GM18502 (cell line): ENCODE measurements around the gene PAXIP1.
"Not testable (repeated sequence)": the region's sequence is repeated elsewhere in the genome, so short reads cannot be mapped to it uniquely, and the experiment has no call there.

ENCODE experiments used
- ATAC-seq: cut with Tn5 transposase; IDR thresholded peaks from one replicate; pipeline ENCODE4 v1.9.1; 2021; ENCODE audit warnings: mild to moderate bottlenecking; ENCODE audit not compliant: unreplicated experiment, poor library complexity

Gene PAXIP1, protein sequence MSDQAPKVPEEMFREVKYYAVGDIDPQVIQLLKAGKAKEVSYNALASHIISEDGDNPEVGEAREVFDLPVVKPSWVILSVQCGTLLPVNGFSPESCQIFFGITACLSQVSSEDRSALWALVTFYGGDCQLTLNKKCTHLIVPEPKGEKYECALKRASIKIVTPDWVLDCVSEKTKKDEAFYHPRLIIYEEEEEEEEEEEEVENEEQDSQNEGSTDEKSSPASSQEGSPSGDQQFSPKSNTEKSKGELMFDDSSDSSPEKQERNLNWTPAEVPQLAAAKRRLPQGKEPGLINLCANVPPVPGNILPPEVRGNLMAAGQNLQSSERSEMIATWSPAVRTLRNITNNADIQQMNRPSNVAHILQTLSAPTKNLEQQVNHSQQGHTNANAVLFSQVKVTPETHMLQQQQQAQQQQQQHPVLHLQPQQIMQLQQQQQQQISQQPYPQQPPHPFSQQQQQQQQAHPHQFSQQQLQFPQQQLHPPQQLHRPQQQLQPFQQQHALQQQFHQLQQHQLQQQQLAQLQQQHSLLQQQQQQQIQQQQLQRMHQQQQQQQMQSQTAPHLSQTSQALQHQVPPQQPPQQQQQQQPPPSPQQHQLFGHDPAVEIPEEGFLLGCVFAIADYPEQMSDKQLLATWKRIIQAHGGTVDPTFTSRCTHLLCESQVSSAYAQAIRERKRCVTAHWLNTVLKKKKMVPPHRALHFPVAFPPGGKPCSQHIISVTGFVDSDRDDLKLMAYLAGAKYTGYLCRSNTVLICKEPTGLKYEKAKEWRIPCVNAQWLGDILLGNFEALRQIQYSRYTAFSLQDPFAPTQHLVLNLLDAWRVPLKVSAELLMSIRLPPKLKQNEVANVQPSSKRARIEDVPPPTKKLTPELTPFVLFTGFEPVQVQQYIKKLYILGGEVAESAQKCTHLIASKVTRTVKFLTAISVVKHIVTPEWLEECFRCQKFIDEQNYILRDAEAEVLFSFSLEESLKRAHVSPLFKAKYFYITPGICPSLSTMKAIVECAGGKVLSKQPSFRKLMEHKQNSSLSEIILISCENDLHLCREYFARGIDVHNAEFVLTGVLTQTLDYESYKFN

DNA sequence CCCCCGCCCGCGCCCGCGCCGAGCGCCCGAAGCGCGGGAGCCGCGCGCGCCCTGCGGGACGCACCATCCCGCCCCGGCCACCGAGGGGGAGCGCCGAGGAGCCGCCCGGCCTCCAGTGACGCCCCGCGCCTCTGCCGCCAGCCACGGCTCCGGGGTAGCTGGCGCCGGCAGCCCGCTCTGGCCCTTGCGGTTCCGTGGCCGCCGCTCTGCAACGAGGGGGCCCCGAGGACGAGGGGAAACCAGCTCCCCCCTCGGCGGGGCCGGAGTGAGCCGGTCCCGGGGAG, at the start of gene PAXIP1:
Gene PAXIP1, minus strand, starts transcription at position 33 of the 284 bp plus-strand sequence. CDS start 195 bp downstream, outside the sequence.
- ATAC-seq, result peak; percentile 69

DNA sequence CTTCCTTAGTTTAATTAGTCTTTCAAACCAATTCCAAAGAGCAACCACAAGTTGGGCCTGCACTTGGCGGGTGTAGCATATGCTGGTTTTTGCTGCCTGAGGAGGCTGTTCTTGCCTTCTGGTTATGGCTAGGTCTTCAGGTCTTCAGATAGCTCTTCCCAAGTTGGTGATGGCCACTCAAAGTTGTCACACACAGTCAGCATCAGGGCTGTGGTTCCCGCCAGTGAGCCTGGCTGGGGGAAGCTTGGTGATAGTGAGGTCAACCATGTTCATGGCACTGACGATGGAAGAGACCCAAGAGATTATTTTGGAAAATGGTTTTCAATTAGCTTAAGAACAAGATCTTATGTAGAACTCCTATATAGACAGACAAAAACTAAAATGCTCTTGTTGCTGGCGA, 48.4 kb upstream of the PAXIP1 start:
- ATAC-seq, result no peak

- no peak for ATAC-seq
Observed at GRCh38 chr7:155048006-155048405, 45.1 kb upstream of the PAXIP1 start.

GRCh38 chr7:155043756-155044155, 40.8 kb upstream of the PAXIP1 start:
- ATAC-seq, result no peak

DNA sequence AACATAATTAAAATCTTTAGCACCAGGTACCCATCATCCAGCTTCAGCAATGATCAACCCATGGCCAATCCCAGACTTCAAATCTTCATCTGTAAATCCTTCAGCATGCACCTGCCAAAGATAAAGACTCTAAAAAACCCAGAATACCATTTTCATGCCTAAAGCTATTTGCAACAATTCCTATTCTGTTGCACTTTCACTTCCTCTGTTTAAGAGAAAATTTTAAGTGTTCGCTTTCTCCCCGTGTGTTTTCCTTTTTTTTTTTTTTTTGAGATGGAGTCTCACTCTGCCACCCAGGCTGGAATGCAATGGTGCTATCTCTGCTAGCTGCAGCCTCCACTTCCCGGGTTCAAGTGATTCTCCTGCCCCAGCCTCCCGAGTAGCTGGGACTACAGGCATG, 35.4 kb upstream of the PAXIP1 start:
- no peak for ATAC-seq

DNA sequence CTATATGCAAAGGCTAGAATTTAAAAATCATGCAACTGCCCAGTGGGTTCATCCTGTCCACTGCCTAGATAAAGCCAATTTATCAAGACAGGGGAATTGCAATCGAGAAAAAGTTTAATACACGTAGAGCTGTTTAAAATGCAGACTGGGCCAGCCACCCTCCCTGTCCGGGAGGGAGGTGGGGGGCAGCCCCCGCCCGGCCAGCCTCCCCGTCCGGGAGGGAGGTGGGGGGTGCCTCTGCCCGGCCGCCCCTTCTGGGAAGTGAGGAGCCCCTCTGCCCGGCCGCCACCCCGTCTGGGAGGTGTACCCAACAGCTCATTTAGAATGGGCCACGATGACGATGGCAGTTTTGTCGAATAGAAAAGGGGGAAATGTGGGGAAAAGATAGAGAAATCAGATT, 31.6 kb upstream of the PAXIP1 start:
- not testable (repeated sequence) for ATAC-seq

DNA sequence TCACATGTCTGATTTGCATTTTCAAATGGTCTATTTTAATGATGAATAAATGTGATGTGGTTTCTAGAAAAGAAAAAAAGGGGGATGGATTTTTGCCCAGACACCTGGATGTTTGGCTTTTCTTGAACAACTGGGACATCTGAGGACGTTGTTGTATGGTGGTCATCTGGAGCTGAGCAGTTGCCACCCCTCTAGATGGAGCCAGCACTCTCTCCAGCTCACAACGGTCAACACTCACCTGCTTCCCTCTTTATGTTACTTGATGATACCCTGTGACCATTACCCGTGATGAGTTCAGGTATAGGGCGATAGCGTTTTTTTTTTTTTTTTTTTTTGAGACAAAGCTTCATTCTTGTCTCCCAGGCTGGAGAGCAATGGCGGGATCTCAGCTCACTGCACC, 30.1 kb upstream of the PAXIP1 start:
- ATAC-seq, result no peak

- no peak for ATAC-seq
Observed at GRCh38 chr7:155027879-155028278, 25.0 kb upstream of the PAXIP1 start.

- ATAC-seq, result no peak
Observed at GRCh38 chr7:155021699-155022145, 18.8 kb upstream of the PAXIP1 start.

GRCh38 chr7:155020996-155021395, 18.1 kb upstream of the PAXIP1 start:
- ATAC-seq, result no peak

- ATAC-seq, result no peak
Observed at GRCh38 chr7:155017834-155018233, 14.9 kb upstream of the PAXIP1 start.

- no peak for ATAC-seq
Observed at GRCh38 chr7:155011086-155011485, 8.2 kb upstream of the PAXIP1 start.

DNA sequence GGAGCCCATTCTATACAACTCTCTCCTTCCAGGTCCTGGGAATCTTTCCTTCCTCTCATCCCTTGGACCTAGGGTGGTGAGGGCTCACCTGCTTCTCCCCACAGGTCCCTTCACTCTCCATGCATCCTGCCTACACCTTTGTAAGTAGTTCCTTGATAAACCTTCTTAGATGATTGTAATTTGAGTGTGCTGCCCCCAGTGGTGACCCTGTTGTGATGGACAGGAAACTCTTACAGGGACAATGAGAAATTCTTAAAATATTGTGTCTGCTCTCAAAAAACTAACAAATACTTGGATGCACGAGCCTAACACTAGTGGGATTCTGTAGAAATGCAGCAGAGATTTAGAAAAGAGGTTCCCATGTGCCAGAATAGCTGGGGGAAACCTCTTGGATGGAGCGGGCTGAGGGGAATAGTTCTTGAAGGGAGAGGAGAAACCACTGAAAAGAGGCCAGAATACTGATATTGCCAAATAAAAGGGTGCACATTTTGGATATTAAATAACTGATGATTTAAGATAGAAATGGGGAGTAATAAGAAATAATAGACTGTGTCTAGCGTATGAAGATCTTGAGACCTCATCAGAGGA, 6.7 kb upstream of the PAXIP1 start:
- no peak for ATAC-seq

DNA sequence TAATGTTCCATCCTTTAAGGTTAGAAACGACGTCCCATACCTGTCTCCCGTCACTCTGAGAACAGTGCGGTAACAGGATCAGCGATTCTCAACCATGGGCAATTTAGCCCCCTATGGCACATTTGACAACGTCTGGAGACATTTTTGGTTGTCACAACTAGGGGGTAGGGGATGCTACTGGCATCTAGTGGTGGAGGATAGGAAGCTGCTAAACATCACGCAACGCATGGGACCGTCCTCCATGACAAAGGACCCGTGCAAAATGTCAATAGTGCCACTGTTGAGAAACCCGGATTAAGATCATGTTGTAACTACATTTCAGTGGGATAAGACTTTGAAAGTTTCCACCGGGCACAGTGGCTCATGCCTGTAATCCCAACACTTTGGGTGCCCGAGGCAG, 5.0 kb upstream of the PAXIP1 start:
- no peak for ATAC-seq

GRCh38 chr7:155003376-155004214, 671 bp upstream of the PAXIP1 start:
- ATAC-seq, result peak; percentile 70

GRCh38 chr7:155002411-155003091, 373 bp downstream of the PAXIP1 start:
- ATAC-seq, result peak; percentile 51

DNA sequence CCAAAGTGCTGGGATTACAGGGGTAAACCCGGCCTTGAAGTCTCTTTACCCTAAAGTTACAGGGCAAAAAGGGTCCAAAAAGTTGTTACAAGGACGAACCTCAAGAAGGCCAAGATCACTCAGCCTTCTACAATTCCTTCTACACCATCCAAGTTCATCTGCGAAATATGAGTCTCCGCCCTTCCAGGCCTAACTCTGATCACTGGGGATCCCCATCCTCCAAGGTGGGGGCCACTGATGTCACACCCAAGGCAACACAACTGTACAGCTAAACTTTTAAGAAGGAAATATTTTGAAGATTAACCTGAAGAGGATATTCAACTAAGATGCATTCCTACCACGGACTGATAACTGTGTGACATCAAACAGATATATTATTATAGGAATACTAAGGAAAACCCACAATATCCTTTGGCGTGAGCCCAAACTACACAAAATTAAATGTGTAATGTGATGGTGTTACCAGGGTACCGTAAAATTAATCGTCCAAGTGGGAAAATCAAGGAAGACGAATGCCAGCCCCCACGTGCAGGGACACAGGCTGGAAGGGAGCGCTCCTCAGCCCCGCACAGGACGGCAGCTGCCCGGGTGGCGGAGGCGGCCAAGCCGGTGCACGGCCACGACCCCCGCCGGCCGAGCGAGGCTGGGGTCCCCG, 1.0 kb downstream of the PAXIP1 start:
- ATAC-seq, result peak; percentile 21

GRCh38 chr7:155000795-155001194, 2.1 kb downstream of the PAXIP1 start:
- ATAC-seq, result no peak

DNA sequence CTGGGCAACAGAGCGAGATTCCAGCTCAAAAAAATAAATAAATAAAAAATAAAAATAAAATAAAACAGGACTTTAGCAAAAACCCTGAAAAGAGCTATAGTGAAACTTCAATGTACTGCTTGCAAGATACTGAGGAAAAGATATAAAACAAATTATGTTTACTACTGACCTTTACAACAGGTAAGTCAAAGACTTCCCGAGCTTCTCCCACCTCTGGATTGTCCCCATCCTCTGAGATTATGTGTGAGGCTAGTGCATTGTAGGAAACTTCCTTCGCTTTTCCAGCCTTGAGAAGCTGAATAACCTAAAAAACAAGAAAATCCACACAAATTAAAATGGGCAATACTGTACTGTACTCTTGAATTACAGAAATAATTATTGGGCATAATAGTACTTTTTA, 4.4 kb downstream of the PAXIP1 start:
- ATAC-seq, result no peak
